Stimulated activated memory B cell treated with anti-CD40 and anti-IgM and Interleukin-4, amounts not matched to agents 10 μg/mL and 1 μg/mL and 100 μg/mL, for 72 hours (primary cell): ENCODE data around the gene SFMBT2.

Experiments
- ATAC-seq: fragments of 150-1000 bp; cut with Tn5 transposase; 2 replicates; pipeline ENCODE4 v1.10.0; 2021
- H3K27ac Mint-ChIP-seq: one replicate; pipeline ENCODE4 v1.8.0; 2022; ENCODE audit warnings: mild to moderate bottlenecking, mixed read lengths
- H3K27me3 Mint-ChIP-seq: one replicate; pipeline ENCODE4 v1.8.0; 2022; ENCODE audit warnings: mixed read lengths
- H3K36me3 Mint-ChIP-seq: one replicate; pipeline ENCODE4 v1.8.0; 2022; ENCODE audit warnings: mixed read lengths
- H3K4me1 Mint-ChIP-seq: one replicate; pipeline ENCODE4 v1.8.0; 2022; ENCODE audit warnings: mixed read lengths
- H3K4me3 Mint-ChIP-seq: one replicate; pipeline ENCODE4 v1.8.0; 2022; ENCODE audit warnings: mild to moderate bottlenecking, moderate library complexity, mixed read lengths
- H3K9me3 Mint-ChIP-seq: one replicate; pipeline ENCODE4 v1.8.0; 2022; ENCODE audit warnings: mixed read lengths

The SFMBT2 gene

GRCh38 chr10:7410862-7411670, at the start of gene SFMBT2:
Gene SFMBT2 (minus strand): TSS chr10:7411034. CDS start chr10:7381898, 29,136 bp downstream.
- H3K4me3 Mint-ChIP-seq, result peak within 1 kb of the TSS; percentile 91
- H3K9me3 Mint-ChIP-seq, result no peaks in the 10 kb centered on the region
- peak; percentile 75 for ATAC-seq
- peaks cover 52% of the 10 kb centered on the region for H3K4me1 Mint-ChIP-seq
- H3K36me3 Mint-ChIP-seq, result no peaks in the 10 kb centered on the region
- no peaks in the 10 kb centered on the region for H3K27me3 Mint-ChIP-seq
- peak within 1 kb of the TSS; percentile 88 for H3K27ac Mint-ChIP-seq

- peaks cover 4% of the 10 kb centered on the region for H3K9me3 Mint-ChIP-seq
- H3K4me1 Mint-ChIP-seq, result peaks cover 47% of the 10 kb centered on the region
- no peaks in the 10 kb centered on the region for H3K36me3 Mint-ChIP-seq
- H3K27me3 Mint-ChIP-seq, result no peaks in the 10 kb centered on the region
- ATAC-seq, result no peak
- H3K27ac Mint-ChIP-seq, result no peak overlapping the region
- H3K4me3 Mint-ChIP-seq, result no peak overlapping the region
Measured at GRCh38 chr10:7460006-7460405, 49.2 kb upstream of the SFMBT2 start.

GRCh38 chr10:7458556-7458955, 47.7 kb upstream of the SFMBT2 start:
- peaks cover 35% of the 10 kb centered on the region for H3K4me1 Mint-ChIP-seq
- H3K9me3 Mint-ChIP-seq, result peaks cover 3% of the 10 kb centered on the region
- H3K36me3 Mint-ChIP-seq, result no peaks in the 10 kb centered on the region
- H3K4me3 Mint-ChIP-seq, result no peak overlapping the region
- H3K27ac Mint-ChIP-seq, result peak overlapping the region; percentile 69
- no peak for ATAC-seq
- no peaks in the 10 kb centered on the region for H3K27me3 Mint-ChIP-seq

- H3K4me1 Mint-ChIP-seq, result peaks cover 34% of the 10 kb centered on the region
- H3K36me3 Mint-ChIP-seq, result no peaks in the 10 kb centered on the region
- ATAC-seq, result peak; percentile 73
- peaks cover 3% of the 10 kb centered on the region for H3K9me3 Mint-ChIP-seq
- H3K27me3 Mint-ChIP-seq, result no peaks in the 10 kb centered on the region
- no peak overlapping the region for H3K4me3 Mint-ChIP-seq
- peak overlapping the region; percentile 69 for H3K27ac Mint-ChIP-seq
Measured at GRCh38 chr10:7457478-7458316, 46.9 kb upstream of the SFMBT2 start.

- ATAC-seq, result no peak
- H3K4me3 Mint-ChIP-seq, result no peak overlapping the region
- H3K9me3 Mint-ChIP-seq, result peaks cover 8% of the 10 kb centered on the region
- H3K36me3 Mint-ChIP-seq, result no peaks in the 10 kb centered on the region
- peaks cover 20% of the 10 kb centered on the region for H3K4me1 Mint-ChIP-seq
- H3K27me3 Mint-ChIP-seq, result no peaks in the 10 kb centered on the region
- H3K27ac Mint-ChIP-seq, result no peak overlapping the region
Measured at GRCh38 chr10:7449063-7449695, 38.3 kb upstream of the SFMBT2 start.

- Mint-ChIP-seq H3K27me3 (no peaks in the 10 kb centered on the region), H3K9me3 (peaks cover 5% of the 10 kb centered on the region), H3K36me3 (no peaks in the 10 kb centered on the region), H3K27ac (peak overlapping the region; percentile 65), H3K4me1 (peaks cover 20% of the 10 kb centered on the region), H3K4me3 (no peak overlapping the region)
- peak; percentile 81 for ATAC-seq
Measured at GRCh38 chr10:7445474-7446185, 34.8 kb upstream of the SFMBT2 start.

GRCh38 chr10:7444551-7445121, 33.8 kb upstream of the SFMBT2 start:
- Mint-ChIP-seq H3K4me1 (peaks cover 20% of the 10 kb centered on the region), H3K27me3 (peaks cover 3% of the 10 kb centered on the region), H3K36me3 (no peaks in the 10 kb centered on the region), H3K4me3 (peak overlapping the region; percentile 66), H3K27ac (peak overlapping the region; percentile 65), H3K9me3 (peaks cover 5% of the 10 kb centered on the region)
- ATAC-seq, result peak; percentile 59

- H3K27me3 Mint-ChIP-seq, result peaks cover 11% of the 10 kb centered on the region
- H3K4me1 Mint-ChIP-seq, result peaks cover 27% of the 10 kb centered on the region
- ATAC-seq, result no peak
- H3K36me3 Mint-ChIP-seq, result no peaks in the 10 kb centered on the region
- H3K9me3 Mint-ChIP-seq, result peaks cover 2% of the 10 kb centered on the region
- H3K27ac Mint-ChIP-seq, result no peak overlapping the region
- H3K4me3 Mint-ChIP-seq, result no peak overlapping the region
Measured at GRCh38 chr10:7443036-7443435, 32.2 kb upstream of the SFMBT2 start.

- H3K27ac Mint-ChIP-seq, result no peak overlapping the region
- no peaks in the 10 kb centered on the region for H3K9me3 Mint-ChIP-seq
- peaks cover 34% of the 10 kb centered on the region for H3K4me1 Mint-ChIP-seq
- H3K36me3 Mint-ChIP-seq, result no peaks in the 10 kb centered on the region
- ATAC-seq, result no peak
- no peak overlapping the region for H3K4me3 Mint-ChIP-seq
- H3K27me3 Mint-ChIP-seq, result peaks cover 11% of the 10 kb centered on the region
Measured at GRCh38 chr10:7441403-7442147, 30.7 kb upstream of the SFMBT2 start.

GRCh38 chr10:7439696-7440095, 28.9 kb upstream of the SFMBT2 start:
- no peak for ATAC-seq
- Mint-ChIP-seq H3K9me3 (no peaks in the 10 kb centered on the region), H3K4me3 (no peak overlapping the region)

GRCh38 chr10:7438196-7438986, 27.6 kb upstream of the SFMBT2 start:
- H3K4me3 Mint-ChIP-seq, result no peak overlapping the region
- H3K27ac Mint-ChIP-seq, result no peak overlapping the region
- H3K4me1 Mint-ChIP-seq, result peaks cover 13% of the 10 kb centered on the region
- H3K27me3 Mint-ChIP-seq, result peaks cover 11% of the 10 kb centered on the region
- no peak for ATAC-seq
- H3K36me3 Mint-ChIP-seq, result no peaks in the 10 kb centered on the region
- H3K9me3 Mint-ChIP-seq, result no peaks in the 10 kb centered on the region

More at GRCh38 chr10:7439696-7440095, 28.9 kb upstream of the SFMBT2 start:
- H3K4me1 Mint-ChIP-seq, result peaks cover 17% of the 10 kb centered on the region
- no peak overlapping the region for H3K27ac Mint-ChIP-seq
- H3K36me3 Mint-ChIP-seq, result no peaks in the 10 kb centered on the region
- H3K27me3 Mint-ChIP-seq, result peaks cover 11% of the 10 kb centered on the region

- no peak overlapping the region for H3K4me3 Mint-ChIP-seq
- ATAC-seq, result no peak
- H3K27ac Mint-ChIP-seq, result no peak overlapping the region
Measured at GRCh38 chr10:7436490-7437100, 25.8 kb upstream of the SFMBT2 start.

GRCh38 chr10:7435674-7436073, 24.8 kb upstream of the SFMBT2 start:
- Mint-ChIP-seq H3K36me3 (no peaks in the 10 kb centered on the region), H3K27ac (no peak overlapping the region), H3K27me3 (peaks cover 11% of the 10 kb centered on the region), H3K9me3 (no peaks in the 10 kb centered on the region), H3K4me3 (no peak overlapping the region), H3K4me1 (peaks cover 13% of the 10 kb centered on the region)
- no peak for ATAC-seq

More at GRCh38 chr10:7436490-7437100, 25.8 kb upstream of the SFMBT2 start:
- H3K36me3 Mint-ChIP-seq, result no peaks in the 10 kb centered on the region
- no peaks in the 10 kb centered on the region for H3K9me3 Mint-ChIP-seq
- H3K4me1 Mint-ChIP-seq, result peaks cover 13% of the 10 kb centered on the region
- H3K27me3 Mint-ChIP-seq, result peaks cover 11% of the 10 kb centered on the region
